Activated naive CD8-positive, alpha-beta T cell treated with anti-CD3 and anti-CD28 coated beads for 36 hours (primary cell): ENCODE measurements around the gene ATG4D. TPM values are rescaled to one million over a fixed set of nuclear protein-coding genes. Genes with fewer than 3 reads are reported as not detected.
A peak's percentile ranks its signal among the peaks of the same experiment; 100 is the strongest.

ENCODE experiments used
- DNase-seq: peaks from one replicate; pipeline ENCODE4 v3.0.0; 2021
- H3K27ac Mint-ChIP-seq: one replicate; pipeline ENCODE4 v1.8.0; 2022; ENCODE audit warnings: mild to moderate bottlenecking, moderate library complexity, mixed read lengths
- H3K27me3 Mint-ChIP-seq: one replicate; pipeline ENCODE4 v1.8.0; 2022; ENCODE audit warnings: mild to moderate bottlenecking, mixed read lengths
- H3K36me3 Mint-ChIP-seq: one replicate; pipeline ENCODE4 v1.8.0; 2021; ENCODE audit warnings: mild to moderate bottlenecking, mixed read lengths
- H3K4me1 Mint-ChIP-seq: one replicate; pipeline ENCODE4 v1.8.0; 2021; ENCODE audit warnings: mixed read lengths
- H3K4me3 Mint-ChIP-seq: one replicate; pipeline ENCODE4 v1.8.0; 2022; ENCODE audit warnings: mild to moderate bottlenecking, moderate library complexity, mixed read lengths
- H3K9me3 Mint-ChIP-seq: one replicate; pipeline ENCODE4 v1.8.0; 2022; ENCODE audit warnings: mixed read lengths
- total RNA-seq, 2 experiments: library from RNA; stranded (reverse); gene quantifications; one replicate each; pipeline ENCODE4 v1.2.3, GENCODE V29; 2021

Gene ATG4D
- total RNA-seq = 10 to 100 TPM; 25.1 to 26.4 TPM

GRCh38 chr19:10543420-10544241 is at the start of gene ATG4D:
Gene ATG4D (plus strand): TSS chr19:10543904. CDS start chr19:10544091, 187 bp downstream.
- peak within 1 kb of the TSS; percentile 86 for H3K4me3 Mint-ChIP-seq
- H3K27ac Mint-ChIP-seq = peak within 1 kb of the TSS; percentile 79
- peaks cover 12% of the 10 kb centered on the region for H3K27me3 Mint-ChIP-seq

DNA sequence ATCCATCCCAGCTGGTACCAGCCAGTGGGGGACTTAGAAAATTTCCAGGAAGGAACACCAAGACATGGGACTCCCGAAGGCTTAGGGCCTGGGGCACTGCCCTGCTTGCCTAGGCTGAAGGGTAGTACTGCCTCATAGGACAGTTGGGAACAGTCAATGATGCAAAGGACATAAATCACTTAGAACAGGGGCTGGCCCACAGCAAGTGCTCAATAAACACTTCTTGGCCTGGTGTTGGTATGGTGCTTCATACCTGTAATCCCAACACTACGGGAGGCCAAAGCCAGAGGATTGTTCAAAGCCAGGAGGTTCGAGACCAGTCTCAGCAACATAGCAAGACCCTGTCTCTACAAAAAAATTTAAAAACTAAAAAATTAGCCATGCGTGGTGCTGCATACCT is 46.3 kb upstream of the ATG4D start:
- no peak overlapping the region for H3K27ac Mint-ChIP-seq
- H3K4me1 Mint-ChIP-seq = peaks cover 18% of the 10 kb centered on the region
- H3K36me3 Mint-ChIP-seq = peaks cover 33% of the 10 kb centered on the region
- no peaks in the 10 kb centered on the region for H3K27me3 Mint-ChIP-seq
- H3K4me3 Mint-ChIP-seq = no peak overlapping the region
- no peaks in the 10 kb centered on the region for H3K9me3 Mint-ChIP-seq
- DNase-seq = no peak

More at GRCh38 chr19:10543420-10544241, at the start of gene ATG4D:
- no peaks in the 10 kb centered on the region for H3K36me3 Mint-ChIP-seq
- peaks cover 11% of the 10 kb centered on the region for H3K4me1 Mint-ChIP-seq
- H3K9me3 Mint-ChIP-seq = no peaks in the 10 kb centered on the region
- DNase-seq = peak; percentile 80

DNA sequence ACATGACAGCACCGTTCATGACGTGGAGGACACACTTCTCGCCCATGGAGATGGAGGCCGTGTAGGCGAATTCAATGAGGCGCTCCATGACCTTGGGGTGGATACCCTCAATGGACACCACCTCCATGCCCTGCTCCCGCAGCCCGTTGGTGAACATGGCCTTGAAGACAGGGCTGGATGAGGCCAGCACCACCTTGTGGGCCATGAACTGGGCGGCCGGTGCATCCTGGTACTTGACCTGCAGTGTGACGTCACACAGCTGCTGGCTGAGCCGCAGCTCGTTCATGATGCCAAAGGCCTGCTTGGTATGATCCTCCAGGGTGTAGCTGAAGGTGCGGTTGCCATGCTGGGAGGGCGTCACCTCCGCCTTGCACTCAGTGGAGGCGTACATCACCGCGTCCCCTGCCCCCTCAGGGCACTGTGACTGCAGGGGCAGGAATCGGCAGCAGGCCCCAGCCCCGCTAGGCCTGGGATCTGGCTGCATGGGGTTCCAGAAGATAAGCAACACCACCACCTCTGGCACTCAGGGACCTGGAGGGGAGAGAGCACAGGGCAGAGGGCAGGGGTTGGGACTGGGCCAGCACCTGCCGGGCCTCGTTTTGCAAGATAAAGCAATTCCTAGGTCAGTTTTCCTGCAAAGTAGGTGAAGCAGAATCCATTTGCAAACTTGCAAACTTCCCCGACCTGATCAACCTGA is 44.0 kb upstream of the ATG4D start:
- H3K36me3 Mint-ChIP-seq = peaks cover 26% of the 10 kb centered on the region
- no peak for DNase-seq
- no peaks in the 10 kb centered on the region for H3K9me3 Mint-ChIP-seq
- H3K4me1 Mint-ChIP-seq = peaks cover 21% of the 10 kb centered on the region
- H3K27ac Mint-ChIP-seq = no peak overlapping the region
- no peak overlapping the region for H3K4me3 Mint-ChIP-seq
- H3K27me3 Mint-ChIP-seq = no peaks in the 10 kb centered on the region

DNA sequence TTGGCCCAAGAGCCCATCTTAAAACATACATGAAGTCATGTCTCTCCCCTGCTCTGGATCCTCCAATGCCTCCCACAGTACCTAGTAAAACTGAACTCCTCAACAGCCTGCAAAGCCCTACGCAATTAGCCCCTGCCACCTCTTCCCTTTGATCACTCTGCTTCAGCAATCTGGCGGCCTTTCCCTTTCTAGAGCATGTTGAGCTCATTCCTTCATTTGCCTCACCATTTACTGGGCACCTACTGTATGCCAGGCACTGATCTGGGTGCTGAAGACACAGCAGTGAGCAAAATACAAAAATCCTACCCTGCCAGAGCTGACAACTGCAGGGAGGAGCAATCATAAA is 43.5 kb upstream of the ATG4D start:
- peaks cover 26% of the 10 kb centered on the region for H3K36me3 Mint-ChIP-seq
- no peak overlapping the region for H3K27ac Mint-ChIP-seq
- no peak for DNase-seq
- no peaks in the 10 kb centered on the region for H3K9me3 Mint-ChIP-seq
- no peaks in the 10 kb centered on the region for H3K27me3 Mint-ChIP-seq
- H3K4me3 Mint-ChIP-seq = peak overlapping the region; percentile 59
- H3K4me1 Mint-ChIP-seq = peaks cover 22% of the 10 kb centered on the region

GRCh38 chr19:10501971-10502523 is 41.7 kb upstream of the ATG4D start:
- Mint-ChIP-seq H3K4me1 (peaks cover 28% of the 10 kb centered on the region), H3K9me3 (no peaks in the 10 kb centered on the region), H3K4me3 (peak overlapping the region; percentile 88)

DNA sequence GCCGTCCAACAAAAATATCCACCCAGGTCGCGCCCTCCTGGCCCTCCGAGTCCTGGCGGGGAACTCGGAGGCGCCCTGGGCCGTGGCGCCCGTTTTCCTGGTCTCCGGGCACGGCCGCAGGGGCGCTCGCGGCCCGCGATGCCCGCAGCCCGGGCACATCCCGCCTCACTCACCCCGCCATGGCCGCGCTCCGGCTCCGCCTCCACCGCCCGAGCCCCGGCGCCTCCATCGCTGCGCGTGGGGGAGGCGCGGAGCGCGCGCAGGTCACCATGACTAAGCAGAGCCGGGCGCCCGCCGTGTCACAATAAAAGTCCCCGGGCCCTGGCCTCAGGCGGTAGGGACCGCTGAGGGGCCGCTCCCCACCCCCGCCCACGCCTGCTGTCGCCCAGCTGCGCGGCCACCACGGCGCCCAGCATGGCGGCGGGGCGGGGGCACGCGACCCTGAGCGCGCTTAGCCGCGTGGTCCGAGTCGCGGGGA is 41.1 kb upstream of the ATG4D start:
- Mint-ChIP-seq H3K27ac (peak overlapping the region; percentile 87), H3K4me3 (peak overlapping the region; percentile 88), H3K27me3 (no peaks in the 10 kb centered on the region), H3K4me1 (peaks cover 28% of the 10 kb centered on the region), H3K9me3 (no peaks in the 10 kb centered on the region), H3K36me3 (peaks cover 18% of the 10 kb centered on the region)
- peak; percentile 95 for DNase-seq

More at GRCh38 chr19:10501971-10502523, 41.7 kb upstream of the ATG4D start:
- H3K36me3 Mint-ChIP-seq = peaks cover 23% of the 10 kb centered on the region
- peak overlapping the region; percentile 87 for H3K27ac Mint-ChIP-seq
- no peaks in the 10 kb centered on the region for H3K27me3 Mint-ChIP-seq
- peak; percentile 39 for DNase-seq

DNA sequence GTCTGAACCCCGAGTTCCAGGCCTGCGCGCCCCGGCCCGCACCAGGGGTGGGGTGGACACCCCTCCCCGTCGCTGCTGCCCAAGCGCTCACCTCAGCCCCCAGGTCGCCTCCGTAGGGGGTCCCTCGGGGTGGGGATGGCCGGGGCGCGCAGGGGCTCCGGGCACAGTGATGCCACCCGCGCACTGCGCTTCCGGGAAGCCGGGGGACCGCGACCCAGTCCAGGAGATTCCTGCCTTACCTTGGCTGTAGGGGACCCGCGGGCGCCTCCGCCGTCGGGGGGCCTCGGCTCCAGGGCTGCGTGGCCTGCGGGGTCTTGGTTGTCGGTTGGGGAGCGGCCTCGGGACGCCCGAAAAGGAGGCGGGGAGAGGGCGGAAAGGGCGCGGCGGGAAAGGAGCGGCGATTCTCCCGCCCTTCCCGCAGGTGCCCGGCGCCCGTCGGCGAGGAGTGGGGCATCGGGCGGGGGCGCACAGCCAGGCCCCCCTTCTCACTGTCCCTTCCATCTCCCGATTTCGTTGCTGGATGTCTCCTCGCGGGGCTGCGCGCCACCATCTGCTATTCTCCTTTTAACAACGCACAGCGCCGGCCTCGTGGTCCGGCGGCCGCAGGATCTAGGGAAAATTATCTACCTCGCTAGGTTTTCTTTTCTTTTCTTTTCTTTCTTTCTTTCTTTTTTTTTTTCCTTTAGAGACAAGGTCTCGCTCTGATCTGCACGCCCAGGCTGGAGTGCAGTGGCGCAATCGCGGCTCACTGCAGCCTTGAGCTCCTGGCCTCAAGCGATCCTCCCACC is 40.5 kb upstream of the ATG4D start, which contains the start of gene KEAP1:
Gene KEAP1 (minus strand): TSS at position 355 of the 788 bp plus-strand sequence. CDS start 3,323 bp downstream, outside the sequence.
- peak; percentile 59 for DNase-seq
- Mint-ChIP-seq H3K27me3 (no peaks in the 10 kb centered on the region), H3K9me3 (no peaks in the 10 kb centered on the region), H3K36me3 (peaks cover 18% of the 10 kb centered on the region), H3K27ac (peak within 1 kb of the TSS; percentile 93), H3K4me1 (peaks cover 26% of the 10 kb centered on the region), H3K4me3 (peak within 1 kb of the TSS; percentile 88)

- peaks cover 4% of the 10 kb centered on the region for H3K27me3 Mint-ChIP-seq
- H3K4me3 Mint-ChIP-seq = no peak overlapping the region
- H3K9me3 Mint-ChIP-seq = no peaks in the 10 kb centered on the region
- peaks cover 21% of the 10 kb centered on the region for H3K4me1 Mint-ChIP-seq
- peak; percentile 80 for DNase-seq
- peaks cover 5% of the 10 kb centered on the region for H3K36me3 Mint-ChIP-seq
- H3K27ac Mint-ChIP-seq = no peak overlapping the region
Observed at GRCh38 chr19:10505583-10506229, 38.0 kb upstream of the ATG4D start.

DNA sequence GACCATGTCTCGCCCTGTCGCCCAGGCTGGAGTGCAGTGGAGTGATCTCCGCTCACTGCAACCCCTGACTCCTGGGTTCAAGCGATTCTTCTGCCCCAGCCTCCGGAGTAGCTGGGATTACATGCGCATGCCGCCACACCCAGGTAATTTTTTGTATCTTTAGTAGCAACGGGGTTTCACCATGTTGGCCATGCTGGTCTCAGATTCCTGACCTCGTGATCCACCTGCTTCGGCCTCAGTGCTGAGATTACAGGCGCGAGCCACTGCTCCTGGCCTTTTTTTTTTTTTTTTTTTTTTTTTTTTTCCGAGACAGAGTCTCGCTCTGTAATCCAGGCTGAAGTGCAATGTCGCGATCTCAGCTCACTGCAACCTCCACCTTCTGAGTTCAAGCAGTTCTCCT is 35.7 kb upstream of the ATG4D start:
- Mint-ChIP-seq H3K27ac (no peak overlapping the region), H3K4me1 (peaks cover 17% of the 10 kb centered on the region), H3K9me3 (no peaks in the 10 kb centered on the region), H3K4me3 (no peak overlapping the region), H3K27me3 (peaks cover 18% of the 10 kb centered on the region), H3K36me3 (no peaks in the 10 kb centered on the region)
- no peak for DNase-seq

GRCh38 chr19:10508707-10509106 is 35.0 kb upstream of the ATG4D start:
- peaks cover 25% of the 10 kb centered on the region for H3K27me3 Mint-ChIP-seq
- H3K36me3 Mint-ChIP-seq = no peaks in the 10 kb centered on the region
- peak; percentile 47 for DNase-seq
- H3K4me3 Mint-ChIP-seq = no peak overlapping the region
- H3K4me1 Mint-ChIP-seq = peaks cover 14% of the 10 kb centered on the region
- H3K9me3 Mint-ChIP-seq = no peaks in the 10 kb centered on the region
- H3K27ac Mint-ChIP-seq = peak overlapping the region; percentile 42

GRCh38 chr19:10510301-10510802 is 33.4 kb upstream of the ATG4D start:
- no peak overlapping the region for H3K4me3 Mint-ChIP-seq
- no peak overlapping the region for H3K27ac Mint-ChIP-seq
- H3K36me3 Mint-ChIP-seq = no peaks in the 10 kb centered on the region
- DNase-seq = peak; percentile 60
- peaks cover 13% of the 10 kb centered on the region for H3K4me1 Mint-ChIP-seq
- peaks cover 41% of the 10 kb centered on the region for H3K27me3 Mint-ChIP-seq
- no peaks in the 10 kb centered on the region for H3K9me3 Mint-ChIP-seq

DNA sequence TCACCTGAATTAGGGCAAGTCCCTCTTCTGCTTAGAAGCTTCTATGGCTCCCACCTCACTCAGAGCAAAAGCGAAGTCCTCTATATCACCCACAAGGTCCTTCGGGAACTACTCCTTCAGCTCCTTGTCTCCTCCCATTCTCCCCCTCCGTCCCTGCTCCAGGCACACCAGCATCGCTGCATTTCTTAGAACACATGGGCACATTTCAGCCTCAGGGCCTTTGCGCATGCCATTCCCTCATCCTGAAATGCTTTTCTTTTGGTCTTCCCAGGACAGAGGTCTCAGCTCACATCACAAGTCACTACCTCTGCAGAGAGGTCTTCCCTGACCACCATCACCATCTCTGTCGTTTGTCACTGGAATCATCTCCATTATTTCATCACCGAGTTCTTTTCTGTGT is 30.5 kb upstream of the ATG4D start:
- H3K4me1 Mint-ChIP-seq = peaks cover 15% of the 10 kb centered on the region
- DNase-seq = no peak
- H3K27ac Mint-ChIP-seq = no peak overlapping the region
- peaks cover 66% of the 10 kb centered on the region for H3K27me3 Mint-ChIP-seq
- no peak overlapping the region for H3K4me3 Mint-ChIP-seq
- H3K36me3 Mint-ChIP-seq = no peaks in the 10 kb centered on the region
- no peaks in the 10 kb centered on the region for H3K9me3 Mint-ChIP-seq

GRCh38 chr19:10514211-10515145 is 29.2 kb upstream of the ATG4D start:
- H3K4me1 Mint-ChIP-seq = peaks cover 20% of the 10 kb centered on the region
- no peaks in the 10 kb centered on the region for H3K36me3 Mint-ChIP-seq
- H3K4me3 Mint-ChIP-seq = peak overlapping the region; percentile 45
- H3K27me3 Mint-ChIP-seq = peaks cover 79% of the 10 kb centered on the region
- no peaks in the 10 kb centered on the region for H3K9me3 Mint-ChIP-seq
- peak; percentile 72 for DNase-seq
- no peak overlapping the region for H3K27ac Mint-ChIP-seq
